Lung (tissue), 12 donors: ENCODE data around the gene GATAD1. TPM values are rescaled to one million over a fixed set of nuclear protein-coding genes. Genes with fewer than 3 reads are reported as not detected.

Experiments
- ATAC-seq: fragments of 200-7000 bp; cut with Tn5 transposase; one replicate; pipeline ENCODE4 v1.9.1; 2020; ENCODE audit warnings: moderate number of reproducible peaks; ENCODE audit not compliant: insufficient read depth, low FRiP score
- DNase-seq, 3 donors: peaks; one replicate each; pipeline ENCODE4 v3.0.0-alpha.2; 2013 to 2017
- H3K27ac ChIP-seq, 2 donors: one replicate each; pipeline ENCODE4 v1.5.1; 2013; ENCODE audit warnings: mild to moderate bottlenecking in 2 of 2, moderate library complexity in 2 of 2, control low read depth in 1 of 2, inconsistent platforms in 1 of 2, low read depth in 1 of 2, low read length in 1 of 2
- H3K27me3 ChIP-seq, 3 donors: one replicate each; pipeline ENCODE4 v1.5.1; 2013; ENCODE audit warnings: low read length in 2 of 3; ENCODE audit not compliant: control insufficient read depth in 3 of 3, insufficient read depth in 3 of 3
- H3K36me3 ChIP-seq, 4 donors: one replicate each; pipeline ENCODE4 v1.5.1; 2013; ENCODE audit warnings: low read length in 4 of 4, mild to moderate bottlenecking in 1 of 4, moderate library complexity in 1 of 4; ENCODE audit not compliant: control insufficient read depth in 4 of 4, insufficient read depth in 4 of 4
- H3K4me1 ChIP-seq, 5 donors: one replicate each; pipeline ENCODE4 v1.5.1; 2013; ENCODE audit warnings: low read length in 5 of 5, mild to moderate bottlenecking in 2 of 5, moderate library complexity in 1 of 5; ENCODE audit not compliant: control insufficient read depth in 5 of 5, insufficient read depth in 5 of 5
- H3K4me3 ChIP-seq: one replicate; pipeline ENCODE4 v1.5.1; 2013; ENCODE audit warnings: mild to moderate bottlenecking, control low read depth, moderate library complexity
- H3K9ac ChIP-seq, 2 donors: one replicate each; pipeline ENCODE4 v1.5.1; 2013; ENCODE audit warnings: low read length in 2 of 2, control low read depth in 1 of 2; ENCODE audit not compliant: insufficient read depth in 1 of 2
- H3K9me3 ChIP-seq, 4 donors: one replicate each; pipeline ENCODE4 v1.5.1; 2013; ENCODE audit warnings: low read length in 3 of 4, mild to moderate bottlenecking in 1 of 4, moderate library complexity in 1 of 4; ENCODE audit not compliant: control insufficient read depth in 4 of 4, insufficient read depth in 3 of 4
- WGBS, 2 donors: extraction: QIAGEN DNeasy Blood & Tissue Kit; methylation state at CpG; one replicate each; pipeline ENCODE4 v1.1.7; 2013; 5-methylcytosine and 5-hydroxymethylcytosine counted together
- polyA plus RNA-seq, 2 donors: library from polyadenylated mRNA; stranded (reverse); fragments of 200-250 nt; gene quantifications; one replicate each; pipeline ENCODE4 v1.2.1, GENCODE V29; 2013
- total RNA-seq, 2 donors: library from RNA; depleted of rRNA in 1 of 2; stranded (reverse); fragments of >200 nt in 1 of 2; gene quantifications; one replicate each; pipeline ENCODE4 v1.2.1, GENCODE V29; 2014 to 2021
- TF ChIP-seq, protein P1 (sequence below): IDR thresholded peaks from 2 replicates; pipeline ENCODE4 v1.5.1; 2012; ENCODE audit warnings: mild to moderate bottlenecking; ENCODE audit errors: control extremely low read depth, extremely low read depth
- donor health status: control.
- donor health status: control.
- donor health status: Bipolar disorder and iron deficiency.
- donor health status: healthy.
- donor health status: DM: yes; HTN: yes; CAD: no.

Gene GATAD1
- total and polyA plus RNA-seq, 4 donors: 15.9 to 80.3 (median 28.1) TPM

DNA sequence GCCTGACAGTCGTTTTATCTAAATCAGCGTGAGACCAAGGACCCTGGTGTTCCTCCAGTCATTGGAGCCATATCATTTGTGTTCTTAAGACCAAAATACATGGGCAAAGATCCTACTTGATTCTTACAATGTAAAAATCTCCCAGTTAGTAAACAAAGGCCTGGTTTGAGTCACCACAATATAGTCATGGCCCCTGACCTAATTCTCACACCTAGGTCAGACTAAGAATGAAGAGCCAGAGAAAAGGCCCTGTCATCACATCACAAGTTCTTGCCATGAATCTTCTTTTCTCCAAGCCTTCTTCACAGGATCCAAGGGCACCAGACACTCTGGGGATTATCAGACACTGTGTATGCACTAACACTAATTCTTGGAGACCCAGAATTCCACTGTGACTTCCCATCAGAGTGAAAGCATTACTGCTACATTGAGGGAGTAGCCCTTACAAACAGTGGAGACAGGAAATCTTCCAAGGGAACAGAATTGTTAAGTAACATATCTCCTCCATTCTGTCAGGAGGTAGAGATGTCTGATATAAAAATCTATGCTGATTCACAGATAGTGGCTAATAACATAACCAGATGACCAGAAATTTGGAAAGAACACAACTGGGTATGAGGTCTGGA lies 38.1 kb downstream of the GATAD1 start:
- no peaks in the 10 kb centered on the region for H3K27me3 ChIP-seq
- no peak for ATAC-seq
- no peak for DNase-seq
- H3K9me3 ChIP-seq: no peaks in the 10 kb centered on the region
- H3K4me3 ChIP-seq: no peak overlapping the region
- H3K27ac ChIP-seq: no peak overlapping the region
- TF ChIP-seq, protein P1, sequence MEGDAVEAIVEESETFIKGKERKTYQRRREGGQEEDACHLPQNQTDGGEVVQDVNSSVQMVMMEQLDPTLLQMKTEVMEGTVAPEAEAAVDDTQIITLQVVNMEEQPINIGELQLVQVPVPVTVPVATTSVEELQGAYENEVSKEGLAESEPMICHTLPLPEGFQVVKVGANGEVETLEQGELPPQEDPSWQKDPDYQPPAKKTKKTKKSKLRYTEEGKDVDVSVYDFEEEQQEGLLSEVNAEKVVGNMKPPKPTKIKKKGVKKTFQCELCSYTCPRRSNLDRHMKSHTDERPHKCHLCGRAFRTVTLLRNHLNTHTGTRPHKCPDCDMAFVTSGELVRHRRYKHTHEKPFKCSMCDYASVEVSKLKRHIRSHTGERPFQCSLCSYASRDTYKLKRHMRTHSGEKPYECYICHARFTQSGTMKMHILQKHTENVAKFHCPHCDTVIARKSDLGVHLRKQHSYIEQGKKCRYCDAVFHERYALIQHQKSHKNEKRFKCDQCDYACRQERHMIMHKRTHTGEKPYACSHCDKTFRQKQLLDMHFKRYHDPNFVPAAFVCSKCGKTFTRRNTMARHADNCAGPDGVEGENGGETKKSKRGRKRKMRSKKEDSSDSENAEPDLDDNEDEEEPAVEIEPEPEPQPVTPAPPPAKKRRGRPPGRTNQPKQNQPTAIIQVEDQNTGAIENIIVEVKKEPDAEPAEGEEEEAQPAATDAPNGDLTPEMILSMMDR: no peak
- H3K36me3 ChIP-seq: peaks cover 12 to 21% (median 15%) of the 10 kb centered on the region in 4 donors
- H3K9ac ChIP-seq: no peak overlapping the region
- WGBS, 2 donors: 97 to 98% methylated on average over 2 of the region's 2 CpGs
- peaks cover 0 to 2% (median 0%) of the 10 kb centered on the region in 5 donors for H3K4me1 ChIP-seq

DNA sequence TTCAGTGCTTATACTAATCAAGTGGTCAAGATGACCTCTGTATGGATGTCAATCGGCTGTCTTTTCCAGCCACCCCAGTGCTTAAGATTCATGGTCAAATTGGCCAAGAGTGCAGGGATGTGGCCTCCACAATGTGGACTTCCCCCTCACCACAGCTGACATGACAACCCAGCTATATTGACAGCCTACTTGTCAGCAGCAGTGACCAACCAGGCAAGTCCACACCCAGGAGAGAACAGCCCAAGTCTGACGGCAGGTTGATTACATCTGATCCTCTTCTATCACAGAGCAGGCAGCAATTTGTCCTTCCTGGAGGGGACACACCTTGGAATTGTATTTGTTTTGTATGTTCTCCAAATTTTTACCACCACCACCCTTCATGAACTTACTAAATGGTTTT lies 38.7 kb downstream of the GATAD1 start:
- TF ChIP-seq, protein P1: no peak
- Histone ChIP-seq H3K4me3 (no peak overlapping the region), H3K36me3 (peaks cover 12 to 21% (median 16%) of the 10 kb centered on the region in 4 donors), H3K27ac (no peak overlapping the region), H3K9ac (no peak overlapping the region), H3K27me3 (no peaks in the 10 kb centered on the region), H3K9me3 (no peaks in the 10 kb centered on the region), H3K4me1 (peaks cover 0 to 2% (median 0%) of the 10 kb centered on the region in 5 donors)
- no peak for DNase-seq
- WGBS, 2 donors: 81 to 87% methylated on average over 2 of the region's 2 CpGs
- no peak for ATAC-seq

DNA sequence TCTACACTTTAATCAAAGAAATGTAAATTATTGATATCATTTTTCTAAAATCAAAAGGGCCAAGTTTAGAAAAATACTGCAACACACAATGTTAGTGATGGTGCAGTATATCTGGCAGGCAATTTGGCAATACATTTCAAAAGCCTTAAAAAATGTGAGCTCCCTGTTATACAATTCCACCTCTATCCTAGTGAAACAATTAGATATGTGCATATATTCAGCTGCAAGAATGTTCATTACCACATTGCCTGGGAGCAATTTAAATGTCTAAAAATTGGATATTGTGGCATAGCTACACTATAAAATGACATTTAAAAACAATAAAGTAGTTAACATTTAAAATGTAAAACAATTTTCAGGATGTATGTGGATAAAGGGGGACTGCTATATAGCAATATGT lies 40.5 kb downstream of the GATAD1 start:
- TF ChIP-seq, protein P1: no peak
- Histone ChIP-seq H3K9me3 (no peaks in the 10 kb centered on the region), H3K36me3 (peaks cover 16 to 28% (median 20%) of the 10 kb centered on the region in 4 donors), H3K27me3 (no peaks in the 10 kb centered on the region), H3K27ac (no peak overlapping the region), H3K4me3 (no peak overlapping the region), H3K9ac (no peak overlapping the region), H3K4me1 (peaks cover 0 to 2% (median 0%) of the 10 kb centered on the region in 5 donors)
- no peak for ATAC-seq
- no peak for DNase-seq

DNA sequence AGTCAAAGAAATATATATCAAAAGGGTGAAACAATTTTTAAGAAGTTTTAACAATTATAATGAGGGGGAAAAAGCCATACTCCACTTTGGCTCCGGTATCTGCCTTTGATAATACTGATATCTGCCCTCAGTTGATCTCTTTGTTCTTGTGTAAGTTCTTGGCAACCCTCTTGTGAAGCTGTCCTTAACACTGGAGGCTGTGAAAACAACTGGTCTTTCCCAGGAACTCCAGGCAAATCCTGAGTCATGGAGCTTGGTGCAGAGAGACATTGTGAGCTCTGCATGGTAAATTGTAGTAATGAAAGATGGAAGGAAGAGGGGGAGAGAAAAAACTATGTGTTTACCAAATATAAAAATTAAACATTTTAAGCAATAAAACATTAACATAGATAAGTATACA lies 42.4 kb downstream of the GATAD1 start:
- peaks cover 16 to 31% (median 24%) of the 10 kb centered on the region in 4 donors for H3K36me3 ChIP-seq
- DNase-seq: no peak
- H3K9me3 ChIP-seq: no peaks in the 10 kb centered on the region
- no peak overlapping the region for H3K27ac ChIP-seq
- H3K27me3 ChIP-seq: no peaks in the 10 kb centered on the region
- ATAC-seq: no peak
- TF ChIP-seq, protein P1: no peak
- peaks cover 0 to 2% (median 0%) of the 10 kb centered on the region in 5 donors for H3K4me1 ChIP-seq
- no peak overlapping the region for H3K4me3 ChIP-seq
- H3K9ac ChIP-seq: no peak overlapping the region
- 96% methylated on average over 1 of the region's 1 CpG for WGBS, 2 donors
